ENCODE results near the gene BTBD3.

The BTBD3 gene

GRCh38 chr20:11918391-11918845 lies 725 bp downstream of the BTBD3 start:
- DNase-seq (ENCODE audit: low spot score), result no peak

DNA sequence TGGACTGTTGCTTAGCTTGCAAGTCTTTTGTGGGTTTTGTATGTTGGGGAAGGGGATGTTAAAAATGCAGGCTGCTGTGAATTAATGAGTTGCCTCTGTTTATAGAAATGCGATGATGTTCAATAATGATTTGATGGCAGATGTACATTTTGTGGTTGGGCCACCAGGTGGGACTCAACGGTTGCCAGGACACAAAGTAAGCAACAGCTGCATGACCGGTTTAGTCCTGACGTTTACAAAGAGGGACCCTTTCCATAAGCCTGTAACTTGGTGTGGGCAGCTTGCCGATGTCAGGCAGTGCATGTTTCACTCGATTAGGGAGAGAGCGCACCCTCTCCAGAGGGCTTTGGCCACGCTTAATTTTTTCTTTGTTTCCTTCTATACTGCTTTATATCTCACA lies 1.3 kb downstream of the BTBD3 start:
- no peak for DNase-seq (ENCODE audit: low spot score)

- DNase-seq (ENCODE audit: low spot score), result no peak
Measured at GRCh38 chr20:11919581-11919980, 1.9 kb downstream of the BTBD3 start.

GRCh38 chr20:11920083-11920482 lies 2.4 kb downstream of the BTBD3 start:
- DNase-seq (ENCODE audit: low spot score), result no peak

DNA sequence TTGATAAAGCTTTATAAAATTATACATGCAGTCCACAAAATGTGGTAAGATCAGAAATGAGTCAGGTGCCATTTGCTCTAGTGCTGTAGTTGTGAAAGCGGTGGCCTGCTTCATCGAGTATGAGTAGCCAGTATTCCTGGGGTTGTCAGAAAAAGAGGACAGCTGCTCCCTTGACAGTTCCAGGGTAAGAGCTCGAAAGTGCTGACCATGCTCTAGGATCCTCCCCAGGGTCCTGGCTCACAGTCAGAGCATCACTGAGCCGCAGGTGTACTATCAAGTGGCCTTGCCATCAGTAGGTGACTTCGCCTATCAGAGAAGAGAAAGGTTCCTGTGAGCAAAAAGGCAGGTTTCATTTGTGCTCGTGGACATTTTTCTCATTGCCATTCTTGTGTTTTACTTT lies 3.6 kb downstream of the BTBD3 start:
- no peak for DNase-seq (ENCODE audit: low spot score)

- no peak for DNase-seq (ENCODE audit: low spot score)
Measured at GRCh38 chr20:11922561-11922960, 4.9 kb downstream of the BTBD3 start.

DNA sequence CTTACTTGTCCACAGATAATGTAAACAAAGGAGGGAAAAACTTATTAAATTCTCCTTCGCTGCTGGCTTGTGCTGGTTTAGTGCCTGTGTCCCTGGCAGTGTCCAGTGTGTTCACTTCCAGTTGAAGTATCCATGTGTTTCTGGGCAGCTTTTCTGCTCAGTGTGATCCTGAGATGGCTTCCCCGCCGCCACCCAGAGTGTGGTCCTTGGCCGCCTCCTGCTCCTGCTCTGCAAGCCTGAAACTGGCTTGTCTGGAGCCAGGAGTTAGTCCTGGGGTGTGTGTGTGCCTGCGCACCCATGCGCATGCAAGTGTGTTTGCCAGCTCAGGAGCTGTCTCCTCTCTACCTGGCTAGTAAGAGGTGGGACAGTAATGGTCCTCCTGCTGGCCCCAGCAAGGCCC lies 7.2 kb downstream of the BTBD3 start:
- DNase-seq (ENCODE audit: low spot score), result no peak

GRCh38 chr20:11926292-11926998 lies 8.8 kb downstream of the BTBD3 start:
- DNase-seq (ENCODE audit: low spot score), result no peak

DNA sequence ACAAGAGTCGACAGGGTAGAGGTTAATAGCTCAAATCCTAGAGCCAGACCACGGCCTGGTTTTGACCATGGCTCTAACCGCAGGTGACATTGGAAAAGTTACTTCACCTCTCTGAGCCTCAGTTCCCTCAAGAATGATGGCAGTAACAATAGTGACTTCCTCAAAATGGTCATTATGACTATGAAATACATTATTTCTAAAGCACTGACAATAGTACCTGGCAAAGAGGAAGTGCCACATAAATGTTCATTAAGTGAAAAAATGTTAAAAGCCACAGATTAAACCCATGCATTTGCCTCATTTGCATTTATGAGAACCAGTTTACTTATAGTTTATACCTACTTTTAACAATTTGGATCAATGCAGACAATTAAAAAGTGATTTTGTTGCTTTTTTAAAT lies 12.3 kb downstream of the BTBD3 start:
- DNase-seq (ENCODE audit: low spot score), result no peak

DNA sequence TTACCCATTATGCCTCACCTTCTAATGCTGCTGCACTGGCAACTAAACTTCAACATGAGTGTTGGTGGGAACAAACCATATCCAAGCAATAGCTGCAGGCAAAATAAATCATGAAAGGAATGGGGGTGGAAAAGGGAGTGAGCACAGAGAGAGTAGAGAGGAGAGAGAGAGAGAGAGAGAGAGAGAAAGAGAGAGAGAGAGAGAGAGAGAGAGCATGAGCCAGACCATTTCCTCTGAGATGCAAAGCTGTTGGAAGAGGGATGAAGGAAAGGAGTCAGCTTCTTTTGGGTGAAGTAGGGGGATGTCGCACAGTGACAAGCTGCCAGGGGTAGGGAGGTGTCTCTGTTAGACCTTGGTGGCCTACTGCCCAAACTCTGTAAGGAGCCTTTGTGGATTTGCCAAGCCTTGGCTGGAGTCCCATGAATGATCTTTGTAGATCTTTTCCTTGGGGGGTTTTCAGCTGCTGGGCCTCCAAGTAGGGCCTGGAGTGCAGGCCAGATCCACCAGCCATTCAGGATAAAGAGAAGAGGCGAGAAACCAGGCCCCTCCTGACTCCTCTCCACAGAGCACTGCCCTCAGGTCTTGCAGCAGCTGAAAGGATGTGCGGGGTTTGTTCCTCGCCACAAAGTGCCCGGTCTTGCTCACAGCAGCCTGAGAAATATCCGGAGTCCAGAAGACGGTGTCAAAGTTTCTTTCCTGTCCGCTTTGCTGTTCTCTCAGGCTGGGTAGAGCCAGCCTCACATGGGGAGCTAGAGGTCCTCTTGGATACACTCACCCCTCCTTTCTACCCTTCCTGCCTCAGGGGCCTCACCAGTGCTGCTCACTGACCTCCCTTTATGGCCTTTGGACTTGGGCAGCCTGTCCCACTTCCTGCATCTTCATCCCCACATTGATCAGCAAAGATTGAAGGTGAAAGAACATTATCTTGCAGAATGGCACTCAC lies 17.8 kb downstream of the BTBD3 start:
- no peak for DNase-seq (ENCODE audit: low spot score)

GRCh38 chr20:11936157-11936556 lies 18.5 kb downstream of the BTBD3 start:
- no peak for DNase-seq (ENCODE audit: low spot score)

GRCh38 chr20:11937230-11937629 lies 19.5 kb downstream of the BTBD3 start:
- DNase-seq (ENCODE audit: low spot score), result no peak

GRCh38 chr20:11941593-11942246 lies 24.0 kb downstream of the BTBD3 start:
- DNase-seq (ENCODE audit: low spot score), result no peak

DNA sequence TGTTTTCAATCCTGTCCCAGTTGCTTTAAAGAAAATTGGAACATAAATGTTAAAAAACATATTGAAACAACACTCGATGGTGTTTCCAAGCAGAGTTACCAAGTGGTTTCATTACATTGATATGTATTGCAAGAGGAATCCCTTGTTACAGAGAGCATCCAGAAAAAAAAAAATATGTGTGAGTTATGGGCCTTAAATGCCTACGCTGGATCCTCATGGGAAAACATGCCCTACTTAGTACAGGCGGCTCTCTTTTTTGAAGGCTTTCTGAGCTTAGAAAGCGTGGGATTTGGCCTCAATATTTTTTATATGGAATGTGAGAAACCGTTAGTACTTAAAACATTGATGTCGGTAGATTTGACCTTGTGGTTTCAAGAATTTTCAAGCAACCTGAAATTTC lies 26.1 kb downstream of the BTBD3 start:
- DNase-seq (ENCODE audit: low spot score), result no peak

DNA sequence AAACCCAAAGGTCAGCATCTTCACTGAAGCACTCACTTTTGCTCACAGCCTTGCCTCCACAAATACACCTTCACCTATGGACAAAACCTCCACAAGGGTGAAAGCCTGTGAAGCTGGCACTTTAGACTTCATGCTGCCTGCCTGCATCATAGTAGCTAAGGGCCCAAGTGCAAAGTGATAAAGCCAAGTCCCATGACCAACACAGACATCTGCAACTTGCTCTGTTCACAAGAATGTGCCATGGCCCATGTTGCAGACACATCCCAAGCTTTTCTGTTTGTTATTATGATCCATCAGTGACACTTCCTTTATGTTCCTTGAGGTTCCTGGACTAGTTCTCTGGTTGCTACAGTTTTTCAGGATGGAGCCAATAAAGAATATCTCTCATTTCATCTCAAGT lies 31.1 kb downstream of the BTBD3 start:
- DNase-seq (ENCODE audit: low spot score), result no peak

DNA sequence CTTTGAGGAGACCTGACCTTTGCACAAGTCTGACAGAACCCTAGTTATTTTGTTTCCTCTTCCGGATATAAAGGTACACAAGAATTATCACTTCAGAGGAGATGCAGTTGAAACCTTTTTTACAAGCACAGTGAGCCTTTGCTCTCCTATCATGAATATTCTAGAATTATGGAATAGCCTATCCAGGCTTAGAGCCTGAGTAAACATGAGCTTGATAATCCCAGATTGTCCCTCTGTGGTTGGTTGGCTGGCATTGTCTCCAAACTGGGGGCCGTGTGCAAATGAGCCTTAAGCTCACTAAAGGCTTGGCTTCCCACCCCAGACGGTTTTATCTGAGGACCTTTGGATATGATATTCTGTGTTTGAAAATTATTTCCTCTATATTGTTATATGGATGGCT lies 32.0 kb downstream of the BTBD3 start:
- DNase-seq (ENCODE audit: low spot score), result no peak

- no peak for DNase-seq (ENCODE audit: low spot score)
Measured at GRCh38 chr20:11951696-11952095, 34.0 kb downstream of the BTBD3 start.

DNA sequence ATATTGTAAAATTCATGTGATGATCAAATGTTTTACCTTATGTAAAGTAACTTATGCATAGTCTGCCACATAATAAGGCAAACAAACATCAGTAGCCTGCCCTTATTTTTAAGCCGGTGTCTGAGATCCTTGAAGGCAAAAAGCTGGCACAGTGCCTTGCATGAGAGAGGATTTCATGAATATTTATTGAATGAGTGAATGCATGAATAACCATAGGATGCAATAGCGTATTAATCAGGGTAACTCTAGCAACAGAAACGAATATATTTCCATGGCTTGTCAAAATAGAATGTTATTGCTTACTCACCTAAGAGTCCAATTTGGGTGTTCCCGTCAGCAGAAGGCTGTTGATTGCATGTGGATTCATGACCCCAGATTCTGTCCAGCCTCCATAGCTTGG lies 34.9 kb downstream of the BTBD3 start:
- no peak for DNase-seq (ENCODE audit: low spot score)

GRCh38 chr20:11957911-11958310 lies 40.2 kb downstream of the BTBD3 start:
- no peak for DNase-seq (ENCODE audit: low spot score)

GRCh38 chr20:11958855-11959254 lies 41.2 kb downstream of the BTBD3 start:
- DNase-seq (ENCODE audit: low spot score), result no peak

DNA sequence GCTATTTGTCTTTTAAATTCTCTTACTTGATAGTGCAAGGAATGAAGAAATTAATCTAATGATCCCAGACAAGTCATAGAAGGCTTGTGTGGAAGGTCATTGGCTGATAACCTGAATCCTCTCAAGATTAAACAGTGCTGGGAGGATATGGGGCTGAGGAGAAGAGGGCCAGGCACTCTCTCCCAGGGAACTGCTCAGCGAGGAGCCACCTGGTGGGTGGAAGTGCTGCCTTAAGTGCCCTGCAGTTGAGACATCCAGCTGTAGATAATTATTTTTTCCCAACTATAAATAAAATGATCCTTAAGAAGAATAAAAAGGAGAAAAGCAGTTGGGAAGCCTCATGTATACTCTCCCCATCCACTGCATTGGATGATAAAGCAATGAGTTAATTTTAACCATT lies 47.9 kb downstream of the BTBD3 start:
- no peak for DNase-seq (ENCODE audit: low spot score)

DNA sequence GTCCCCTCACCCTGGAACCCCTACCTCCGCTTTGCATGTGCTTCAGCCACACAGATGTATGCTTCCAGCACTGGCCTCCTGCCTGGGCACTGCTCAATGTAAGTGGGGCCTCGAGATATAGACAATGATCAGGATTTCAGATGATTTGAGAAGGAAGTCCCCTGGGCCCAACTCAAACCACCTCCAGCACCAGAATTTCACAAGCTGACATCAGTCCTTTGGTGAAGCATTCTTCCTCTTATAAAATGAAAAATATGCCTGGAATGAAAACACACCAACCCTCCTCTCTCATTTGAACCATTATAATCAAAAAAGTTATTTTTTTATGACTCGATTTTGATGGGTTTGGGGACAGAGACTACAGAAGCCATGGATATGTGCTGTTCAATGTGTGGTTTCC lies 48.5 kb downstream of the BTBD3 start:
- DNase-seq (ENCODE audit: low spot score), result no peak
